ENCODE measurements around the gene NUDT1. TPM values are rescaled to one million over a fixed set of nuclear protein-coding genes. Genes with fewer than 3 reads are reported as not detected.

The NUDT1 gene
- total RNA-seq, 1 experiment from 2014 or later, result 84.7 TPM

DNA sequence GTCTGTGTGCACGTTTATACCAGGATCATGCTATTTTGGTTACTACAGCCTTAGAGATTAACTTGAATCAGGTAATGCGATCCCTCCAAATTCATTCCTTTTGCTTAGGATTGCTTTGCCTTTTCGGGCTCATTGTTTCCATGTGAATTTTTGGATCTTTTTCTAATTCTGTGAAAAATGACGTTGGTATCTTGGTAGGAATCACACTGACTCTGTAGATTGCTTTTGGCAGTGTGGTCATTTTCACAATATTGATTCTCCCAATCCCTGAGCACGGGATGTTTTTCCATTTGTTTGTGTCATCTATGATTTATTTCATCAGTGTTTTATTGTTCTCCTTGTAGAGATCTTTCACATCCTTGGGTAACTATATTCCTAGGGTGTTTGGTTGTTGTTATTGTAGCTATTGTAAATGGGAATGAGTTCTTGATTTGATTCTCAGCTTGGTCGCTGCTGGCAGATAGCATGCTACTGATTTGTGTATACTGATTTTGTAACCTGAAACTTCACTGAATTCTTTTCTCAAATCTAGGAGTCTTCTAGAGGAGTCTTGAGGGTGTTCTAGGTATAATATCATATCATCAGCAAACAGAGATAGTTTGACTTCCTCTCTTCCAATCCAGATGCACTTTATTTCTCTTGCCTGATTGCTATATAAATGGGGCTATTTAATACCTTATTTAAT is 54.1 kb downstream of the NUDT1 start:
- H3K4me2 ChIP-seq (ENCODE audit: insufficient read depth, insufficient read length, low read length), result no peak overlapping the region
- peaks cover 6% of the 10 kb centered on the region for H3K79me1 ChIP-seq (ENCODE audit: insufficient read depth, low read depth, low read length, poor library complexity, severe bottlenecking)
- no peaks in the 10 kb centered on the region; a peak in 2 of 7 replicates for H3K36me3 Mint-ChIP-seq (ENCODE audit: insufficient read depth in 1 of 3, low read depth in 3 of 3)
- no peak overlapping the region for H2BK5ac ChIP-seq (ENCODE audit: insufficient read length, low read length)
- no peak overlapping the region for H3K56ac ChIP-seq (ENCODE audit: insufficient read length, low read depth, low read length)
- no peaks in the 10 kb centered on the region for H3K9me3 Mint-ChIP-seq
- no CpG with 5 or more reads among the region's 6 CpGs for WGBS (ENCODE audit: extremely low coverage, insufficient read length, low lambda C conversion rate)
- no peak overlapping the region for H3K4ac ChIP-seq (ENCODE audit: low read depth, low read length)
- DNase-seq, result no peak
- no peak overlapping the region for H2BK20ac ChIP-seq (ENCODE audit: low read depth, low read length, poor library complexity, severe bottlenecking)
- peaks cover 2% of the 10 kb centered on the region; the same call in 1 of the 2 replicates for H3K79me2 ChIP-seq (ENCODE audit: insufficient read depth, low read length)
- no peak overlapping the region for H2AFZ ChIP-seq (ENCODE audit: low read length)
- TF ChIP-seq, protein P1, sequence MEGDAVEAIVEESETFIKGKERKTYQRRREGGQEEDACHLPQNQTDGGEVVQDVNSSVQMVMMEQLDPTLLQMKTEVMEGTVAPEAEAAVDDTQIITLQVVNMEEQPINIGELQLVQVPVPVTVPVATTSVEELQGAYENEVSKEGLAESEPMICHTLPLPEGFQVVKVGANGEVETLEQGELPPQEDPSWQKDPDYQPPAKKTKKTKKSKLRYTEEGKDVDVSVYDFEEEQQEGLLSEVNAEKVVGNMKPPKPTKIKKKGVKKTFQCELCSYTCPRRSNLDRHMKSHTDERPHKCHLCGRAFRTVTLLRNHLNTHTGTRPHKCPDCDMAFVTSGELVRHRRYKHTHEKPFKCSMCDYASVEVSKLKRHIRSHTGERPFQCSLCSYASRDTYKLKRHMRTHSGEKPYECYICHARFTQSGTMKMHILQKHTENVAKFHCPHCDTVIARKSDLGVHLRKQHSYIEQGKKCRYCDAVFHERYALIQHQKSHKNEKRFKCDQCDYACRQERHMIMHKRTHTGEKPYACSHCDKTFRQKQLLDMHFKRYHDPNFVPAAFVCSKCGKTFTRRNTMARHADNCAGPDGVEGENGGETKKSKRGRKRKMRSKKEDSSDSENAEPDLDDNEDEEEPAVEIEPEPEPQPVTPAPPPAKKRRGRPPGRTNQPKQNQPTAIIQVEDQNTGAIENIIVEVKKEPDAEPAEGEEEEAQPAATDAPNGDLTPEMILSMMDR (conservative IDR thresholded peaks at IDR 0.05), result no peak
- no peak overlapping the region for H3K23ac ChIP-seq (ENCODE audit: insufficient read length, low read depth, low read length)
- H3T11ph ChIP-seq (ENCODE audit: low read length), result no peak overlapping the region
- H3K27ac Mint-ChIP-seq, result no peak overlapping the region; a peak in 2 of 7 replicates
- no peak overlapping the region for H3K27ac ChIP-seq (ENCODE audit: insufficient read length, low read depth, low read length)
- no peak overlapping the region for H3K9ac ChIP-seq (ENCODE audit: extremely low read depth, insufficient read length, low read length)
- H4K8ac ChIP-seq (replicated peaks; ENCODE audit: insufficient read length, low read depth, low read length), result no peak overlapping the region
- H3K27me3 ChIP-seq (ENCODE audit: insufficient read depth, low read length), result no peaks in the 10 kb centered on the region
- no peaks in the 10 kb centered on the region for H3K23me2 ChIP-seq (ENCODE audit: insufficient read length, low read depth, low read length, poor library complexity, severe bottlenecking)
- peaks cover 1% of the 10 kb centered on the region; the same call in 1 of the 2 replicates for H3K4me1 ChIP-seq (ENCODE audit: insufficient read depth, low read length)
- no peak overlapping the region for H4K5ac ChIP-seq (ENCODE audit: insufficient read length, low read depth, low read length)
- no peak overlapping the region for H2AK5ac ChIP-seq (ENCODE audit: insufficient read length, low read length)
- no peak overlapping the region for H2BK15ac ChIP-seq (ENCODE audit: low read depth, low read length)
- H3K18ac ChIP-seq (ENCODE audit: insufficient read length, low read depth, low read length), result no peak overlapping the region
- H3K27me3 Mint-ChIP-seq (ENCODE audit: low read depth), result no peaks in the 10 kb centered on the region
- H4K20me1 ChIP-seq (ENCODE audit: control insufficient read depth, insufficient read depth, insufficient read length), result no peaks in the 10 kb centered on the region
- no peak overlapping the region for H2BK12ac ChIP-seq (ENCODE audit: insufficient read length, low read depth, low read length)
- no peak overlapping the region for H3K4me3 Mint-ChIP-seq
- H2BK120ac ChIP-seq (ENCODE audit: low read depth, low read length, poor library complexity, severe bottlenecking), result no peak overlapping the region
- peaks cover 24 to 27% of the 10 kb centered on the region in 2 experiments for H3K4me1 Mint-ChIP-seq
- no peak overlapping the region for H4K91ac ChIP-seq (ENCODE audit: insufficient read length, low read depth, low read length)
- no peak overlapping the region for H3K14ac ChIP-seq (ENCODE audit: insufficient read depth, low read length)
- H3K9me3 ChIP-seq (ENCODE audit: control insufficient read depth, low read depth, low read length), result no peaks in the 10 kb centered on the region
